ENCODE results near the gene WAC.
A peak's percentile ranks its signal among the peaks of the same experiment; 100 is the strongest.
"Not testable (repeated sequence)": the region's sequence is repeated elsewhere in the genome, so short reads cannot be mapped to it uniquely, and the experiment has no call there.

The WAC gene

GRCh38 chr10:28532337-28533185 is at the start of gene WAC:
WAC (plus strand) TSS chr10:28533118; CDS start chr10:28533580, 462 bp downstream.
- DNase-seq: peak; percentile 87

- no peak for DNase-seq
These were observed 43.7 kb upstream of the WAC start for GRCh38 chr10:28489206-28489605.

- DNase-seq: not testable (repeated sequence)
These were observed 42.6 kb upstream of the WAC start for GRCh38 chr10:28490256-28490865.

- DNase-seq: no peak
These were observed 40.6 kb upstream of the WAC start for GRCh38 chr10:28492116-28492920.

- DNase-seq: no peak
These were observed 38.5 kb upstream of the WAC start for GRCh38 chr10:28494420-28494819.

GRCh38 chr10:28495084-28495483 is 37.8 kb upstream of the WAC start:
- DNase-seq: no peak

- DNase-seq: no peak
These were observed 36.9 kb upstream of the WAC start for GRCh38 chr10:28496017-28496416.

GRCh38 chr10:28496481-28496961 is 36.4 kb upstream of the WAC start:
- DNase-seq: no peak

- no peak for DNase-seq
These were observed 35.4 kb upstream of the WAC start for GRCh38 chr10:28497313-28498126.

- not testable (repeated sequence) for DNase-seq
These were observed 32.7 kb upstream of the WAC start for GRCh38 chr10:28500203-28500602.

GRCh38 chr10:28503114-28503513 is 29.8 kb upstream of the WAC start:
- peak; percentile 55 for DNase-seq

- DNase-seq: no peak
These were observed 27.5 kb upstream of the WAC start for GRCh38 chr10:28505359-28505959.

GRCh38 chr10:28508304-28508925 is 24.5 kb upstream of the WAC start:
- DNase-seq: no peak

- no peak for DNase-seq
These were observed 23.6 kb upstream of the WAC start for GRCh38 chr10:28509286-28509685.

GRCh38 chr10:28514648-28515047 is 18.3 kb upstream of the WAC start:
- DNase-seq: no peak

- DNase-seq: no peak
These were observed 12.6 kb upstream of the WAC start for GRCh38 chr10:28520346-28520745.

GRCh38 chr10:28520828-28521227 is 12.1 kb upstream of the WAC start:
- not testable (repeated sequence) for DNase-seq

- not testable (repeated sequence) for DNase-seq
These were observed 11.0 kb upstream of the WAC start for GRCh38 chr10:28521961-28522360.

- no peak for DNase-seq
These were observed 9.1 kb upstream of the WAC start for GRCh38 chr10:28523725-28524252.

- DNase-seq: no peak
These were observed 2.2 kb upstream of the WAC start for GRCh38 chr10:28530751-28531150.

GRCh38 chr10:28533186-28533564 is 257 bp downstream of the WAC start:
- no peak for DNase-seq
